Measurements from ENCODE around the gene PREX1.
"Not testable (repeated sequence)": the region's sequence is repeated elsewhere in the genome, so short reads cannot be mapped to it uniquely, and the experiment has no call there.

Gene PREX1

DNA sequence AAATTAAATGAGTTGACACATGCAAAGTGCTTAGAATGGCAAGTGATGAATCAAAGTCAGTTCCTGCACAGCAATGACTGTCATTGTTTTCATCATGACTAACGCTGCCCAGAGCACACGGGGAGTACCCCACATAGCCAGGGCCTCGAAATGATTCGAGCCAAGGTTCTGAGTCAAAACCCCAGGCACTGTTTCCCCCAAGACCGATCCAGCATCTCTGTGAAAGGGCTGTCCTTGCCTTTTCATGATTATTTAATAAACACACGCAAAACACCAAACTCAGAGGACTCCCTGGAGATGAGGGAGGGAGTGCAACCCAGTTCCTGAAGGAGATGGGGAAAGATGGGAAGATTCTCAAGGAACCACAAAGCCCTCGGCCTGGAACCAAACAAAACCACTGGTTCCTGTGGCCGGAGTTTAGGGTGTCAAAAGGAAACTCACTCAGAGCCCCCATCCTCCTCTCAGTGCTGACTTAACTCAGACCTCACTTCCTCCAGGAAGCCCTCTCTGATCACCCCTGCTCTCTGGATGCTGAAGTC, 3.8 kb downstream of the PREX1 start:
- peak; percentile 63 for DNase-seq

DNA sequence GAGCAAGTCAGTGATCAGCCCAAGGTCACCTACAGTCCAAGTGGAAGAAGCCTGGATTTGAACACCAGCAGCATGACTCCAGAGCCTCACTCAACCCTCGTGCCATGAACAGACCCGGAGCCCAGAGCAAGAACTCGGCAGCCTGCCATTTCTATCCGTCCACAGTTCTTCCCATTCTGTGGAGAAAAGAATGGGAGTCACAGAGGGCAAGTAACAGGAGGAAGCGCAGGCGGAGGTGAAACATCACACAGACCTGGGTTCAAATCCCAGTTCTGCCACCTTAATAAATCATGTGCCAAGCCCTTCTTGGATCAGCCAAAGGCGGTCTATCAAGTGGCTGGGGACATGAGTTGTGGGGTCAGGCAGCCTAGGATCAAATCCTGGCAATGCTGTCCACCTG, 4.3 kb downstream of the PREX1 start:
- DNase-seq, result no peak

DNA sequence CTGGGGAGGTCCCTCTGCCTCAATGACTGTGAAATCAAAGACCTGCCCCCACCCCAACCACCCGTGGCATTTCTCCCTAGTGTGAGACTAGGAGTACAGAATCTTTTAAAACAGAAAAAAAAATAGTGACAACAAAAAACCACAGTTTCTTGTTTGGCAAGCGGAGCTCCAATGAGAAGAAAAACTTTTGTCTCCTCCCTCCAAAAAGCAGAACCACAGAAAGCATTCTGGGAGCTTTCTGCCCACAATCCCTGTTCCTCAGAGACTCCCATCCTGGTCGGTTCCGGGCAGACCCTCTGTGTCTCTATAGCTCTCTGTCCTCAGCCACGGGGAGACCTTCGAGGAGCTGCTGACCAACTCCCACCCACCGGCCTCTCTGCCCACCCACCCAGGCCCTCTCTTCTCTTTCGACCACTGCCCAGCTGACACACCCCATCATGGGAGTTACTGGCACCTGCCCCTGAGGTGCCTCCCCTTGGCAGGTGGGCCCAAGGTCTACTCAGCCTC, 4.9 kb downstream of the PREX1 start:
- DNase-seq, result peak; percentile 39

DNA sequence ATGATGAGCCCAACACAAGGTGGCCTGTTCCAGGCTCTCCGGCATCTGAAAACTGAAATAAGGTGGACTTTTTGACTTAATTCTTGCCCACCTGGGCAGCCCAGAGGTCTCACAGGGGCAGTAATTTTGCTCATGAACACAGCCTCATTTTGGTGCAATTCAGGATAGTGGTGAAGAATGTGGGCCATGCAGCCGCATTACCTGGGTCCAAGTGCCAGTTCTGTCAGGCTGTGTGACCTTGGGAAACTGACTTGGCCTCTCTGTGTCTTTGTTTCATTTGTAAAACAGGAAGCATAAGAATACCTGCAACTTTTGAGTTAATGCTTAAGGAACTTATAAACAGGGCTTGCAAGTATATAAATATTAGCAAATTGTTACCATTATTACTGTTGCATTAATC, 5.6 kb downstream of the PREX1 start:
- no peak for DNase-seq

DNA sequence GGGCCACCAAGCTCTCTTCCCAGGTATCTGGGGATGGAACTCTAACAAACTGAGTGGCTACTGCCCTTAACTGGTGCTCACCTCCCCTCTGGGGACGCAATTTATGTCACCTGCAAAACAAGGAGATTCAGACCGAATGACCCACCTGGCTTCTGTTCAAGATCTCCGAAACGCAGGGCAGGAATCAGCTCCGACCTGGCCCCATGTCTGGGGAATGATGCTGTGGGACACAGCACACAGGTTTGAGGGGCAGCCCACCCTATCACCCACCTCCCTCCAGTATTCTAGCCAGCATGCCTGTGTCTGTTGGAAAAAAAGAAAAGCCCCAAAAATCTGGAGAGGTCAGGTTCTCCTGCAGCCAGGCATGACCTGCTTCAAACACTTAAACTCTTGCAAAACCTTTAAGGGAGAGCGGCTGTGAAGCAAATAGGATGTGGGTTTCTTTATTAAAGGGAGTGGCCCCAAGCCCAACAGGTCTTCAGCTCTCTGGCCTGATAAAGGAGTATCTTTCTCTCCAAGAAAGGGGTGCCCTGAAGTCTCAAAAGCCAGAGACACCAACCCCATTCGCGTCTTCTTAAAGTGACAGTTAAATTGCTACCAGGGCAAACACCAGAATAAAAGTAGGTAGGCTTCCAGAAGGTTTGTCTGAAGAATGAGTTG, 6.4 kb downstream of the PREX1 start:
- DNase-seq, result no peak

DNA sequence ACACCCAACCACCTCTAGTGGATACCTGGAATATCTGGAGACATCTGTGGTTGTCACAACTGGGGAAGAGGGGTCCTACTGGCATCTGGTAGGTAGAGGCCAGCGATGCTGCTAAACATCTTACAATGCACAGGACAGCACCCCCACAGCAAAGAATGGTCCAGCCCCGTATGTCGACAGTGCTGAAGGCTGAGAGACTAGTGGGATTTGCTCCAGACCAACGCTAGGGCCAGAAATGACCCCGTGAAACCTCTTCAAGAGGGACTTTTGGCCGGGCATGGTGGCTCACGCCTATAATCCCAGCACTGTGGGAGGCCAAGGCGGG, 7.2 kb downstream of the PREX1 start:
- DNase-seq, result no peak

DNA sequence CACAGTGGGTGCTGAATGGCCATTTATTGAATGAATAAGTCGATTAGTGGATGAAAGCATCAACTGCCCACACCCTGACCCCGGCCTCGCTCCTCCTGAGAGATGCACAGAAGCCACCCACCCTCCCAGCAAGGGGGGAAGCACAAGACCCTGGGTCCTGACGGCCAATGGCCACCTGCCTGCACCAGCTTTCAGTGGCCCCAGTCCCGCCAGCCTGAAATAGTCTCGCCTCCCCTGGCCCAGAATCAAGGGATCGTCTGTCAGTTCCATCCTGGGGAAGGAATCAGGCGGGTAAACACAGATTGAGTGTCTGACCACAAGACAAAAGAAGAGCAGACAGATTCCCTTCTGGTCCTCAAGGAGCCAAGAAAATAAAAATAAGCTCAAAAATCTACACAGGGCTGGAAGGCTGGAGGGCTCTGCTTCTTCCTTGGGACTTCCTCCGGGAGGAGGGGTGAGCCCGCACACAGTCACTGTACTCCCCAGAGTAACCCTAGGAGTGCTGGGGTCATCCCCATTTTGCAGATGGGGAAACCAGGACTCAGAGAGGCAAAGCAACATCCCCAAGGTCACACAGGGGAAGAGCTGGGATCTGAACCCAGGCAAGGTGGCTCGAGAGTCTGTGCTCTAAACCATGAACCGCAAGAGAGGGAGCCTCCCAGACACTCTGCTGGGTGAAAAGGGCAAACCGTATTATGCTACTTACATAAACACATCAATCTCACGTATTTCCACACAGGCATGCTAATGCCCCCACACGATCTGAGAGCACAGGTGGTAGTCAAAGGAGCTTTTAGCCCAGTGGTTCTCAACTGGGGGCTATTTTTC, 7.8 kb downstream of the PREX1 start:
- DNase-seq, result no peak

DNA sequence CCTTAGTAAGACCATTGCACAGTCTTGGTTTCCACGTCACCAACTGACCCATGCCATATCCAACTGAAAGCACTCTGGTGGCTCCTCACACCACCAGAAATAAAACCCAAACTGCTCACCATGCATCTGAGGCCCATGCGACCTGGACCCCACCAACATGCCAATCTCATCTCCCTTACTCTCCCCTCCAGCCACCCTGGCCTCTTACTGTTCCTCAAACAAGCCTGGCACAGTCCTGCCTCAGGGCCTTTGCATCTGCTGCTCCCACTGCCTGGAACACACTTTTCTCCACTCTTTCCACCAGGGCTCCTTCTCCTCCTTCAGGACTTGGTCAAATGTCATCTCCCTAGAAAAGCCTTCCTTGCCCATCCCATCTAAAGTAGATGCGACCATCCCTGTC, 8.7 kb downstream of the PREX1 start:
- no peak for DNase-seq

DNA sequence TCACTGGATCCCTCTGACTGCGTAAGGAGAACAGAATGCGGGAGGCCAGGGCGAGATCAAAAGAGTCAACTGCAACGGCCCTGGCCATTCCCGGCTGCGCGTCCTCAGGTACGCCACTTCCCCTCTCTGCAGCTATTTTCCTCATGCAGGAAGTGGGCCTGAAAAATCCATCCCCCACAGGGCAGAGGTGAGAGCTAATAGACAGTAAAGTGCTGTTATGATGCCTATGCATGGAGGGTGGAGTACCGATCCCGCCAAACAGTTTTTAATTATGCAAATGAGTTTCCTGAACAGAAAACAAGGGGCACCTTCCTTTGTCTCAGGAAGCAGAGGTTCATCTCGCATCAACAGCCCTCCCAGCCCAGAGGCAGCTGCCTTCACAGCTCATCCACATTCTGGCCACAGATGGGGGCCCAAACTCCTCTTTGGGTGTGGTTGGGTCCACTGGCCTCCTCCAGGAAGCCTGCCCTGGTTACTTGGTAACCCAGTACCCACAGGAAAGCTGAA, 9.3 kb downstream of the PREX1 start:
- DNase-seq, result no peak

DNA sequence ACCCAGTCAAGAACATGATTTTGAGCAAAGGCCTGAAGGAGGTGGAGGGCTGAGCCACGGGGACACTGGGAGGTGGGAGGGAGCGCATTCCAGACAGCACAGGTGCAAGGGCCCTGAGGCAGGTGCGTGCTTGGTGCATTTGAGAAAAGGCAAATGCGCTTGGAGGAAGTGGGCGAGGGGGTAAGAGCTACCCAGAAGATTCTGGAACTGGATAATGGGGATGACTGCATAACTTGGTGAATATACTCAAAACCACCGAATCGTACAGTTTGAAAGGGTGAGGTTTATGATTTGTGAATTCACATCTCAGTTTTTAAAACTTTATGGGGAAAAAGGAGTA, 9.8 kb downstream of the PREX1 start:
- no peak for DNase-seq

DNA sequence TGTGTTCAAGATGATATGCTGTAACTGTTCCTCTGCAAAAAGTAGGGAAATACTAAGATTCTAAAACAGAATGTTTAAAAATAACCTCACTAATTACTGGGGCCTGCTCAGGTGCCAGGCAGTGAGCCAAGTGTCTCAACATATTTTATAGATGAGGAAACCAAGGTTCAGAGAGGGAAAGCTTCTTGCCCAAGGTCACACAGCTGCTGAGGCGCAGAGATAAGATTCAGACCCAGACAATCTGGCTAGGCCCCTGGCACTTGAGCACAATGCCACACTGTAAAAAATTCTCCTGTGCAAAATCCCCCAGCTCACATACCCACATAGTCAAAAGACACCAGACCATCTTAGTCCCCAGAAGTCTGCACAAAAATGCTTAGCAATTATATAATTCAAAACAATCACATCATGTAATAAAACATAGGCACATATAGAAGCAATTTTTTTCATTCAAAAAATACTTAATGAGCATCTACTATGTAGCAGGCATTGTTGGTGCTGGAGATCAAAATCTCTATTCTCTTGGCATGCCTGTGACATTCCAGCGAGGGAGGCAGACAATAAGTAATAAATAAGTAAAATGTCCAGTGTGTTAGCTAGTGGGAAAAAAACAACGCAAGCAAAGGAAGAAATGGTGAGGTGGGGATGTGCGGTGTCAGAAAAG, 10.3 kb downstream of the PREX1 start:
- DNase-seq, result no peak

DNA sequence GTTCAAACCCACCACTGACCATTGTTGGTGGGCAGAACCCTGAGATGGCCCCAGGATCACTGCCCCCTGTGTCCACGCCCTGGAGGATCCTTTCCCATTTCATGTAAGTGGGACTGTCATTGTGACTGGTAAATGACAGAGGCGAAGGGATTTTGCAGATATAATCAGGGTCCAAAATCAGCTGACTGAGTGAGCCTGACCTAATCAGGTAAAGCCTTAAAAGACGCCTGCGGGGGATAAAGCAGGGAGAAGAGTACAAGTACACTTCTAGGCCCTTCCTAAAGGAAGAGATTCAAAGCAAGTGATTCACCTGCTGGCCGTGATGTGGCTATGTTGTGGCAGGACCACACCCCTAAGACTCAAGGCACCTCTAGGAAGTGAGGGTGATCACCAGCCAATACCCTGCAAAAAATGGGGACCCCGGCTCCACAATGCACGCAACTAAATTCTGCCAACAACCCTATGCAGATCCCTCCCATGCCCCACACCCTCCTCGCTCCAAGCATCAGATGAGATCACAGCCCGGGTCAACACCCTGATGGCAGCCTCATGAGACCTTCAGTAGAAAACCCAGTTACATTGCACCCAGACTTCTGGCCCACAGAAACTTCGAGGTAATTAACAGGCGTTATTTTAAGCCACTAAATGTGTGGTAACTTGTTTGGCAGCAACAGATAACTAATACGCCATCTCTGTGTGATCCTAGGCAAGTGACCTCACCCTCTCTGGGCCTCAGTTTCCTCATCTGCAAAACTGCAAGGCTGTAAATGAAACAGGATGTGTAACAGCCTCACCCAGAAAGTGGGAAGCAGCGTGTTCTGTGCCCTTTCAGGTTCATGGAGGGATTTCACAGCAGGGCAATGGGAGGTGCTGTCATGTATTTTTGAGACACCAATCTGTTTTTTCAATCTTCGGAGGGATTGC, 11.3 kb downstream of the PREX1 start:
- no peak for DNase-seq

DNA sequence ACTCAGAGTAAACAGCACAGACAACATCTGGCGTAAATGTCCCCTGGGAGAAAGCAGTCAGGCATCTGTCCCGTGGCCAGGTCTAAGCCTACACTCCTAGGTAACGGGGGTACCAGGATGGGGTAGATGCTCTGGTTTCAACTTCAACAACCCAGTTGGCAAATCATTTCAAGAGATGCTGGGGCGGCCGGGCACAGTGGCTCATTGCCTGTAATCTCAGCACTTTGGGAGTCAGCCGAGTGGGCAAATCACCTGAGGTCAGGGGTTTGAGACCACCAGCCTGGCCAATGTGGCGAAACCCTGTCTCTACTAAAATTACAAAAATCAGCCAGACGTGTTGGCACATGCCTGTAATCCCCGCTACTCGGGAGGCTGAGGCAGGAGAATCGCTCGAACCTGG, 12.3 kb downstream of the PREX1 start:
- peak; percentile 8 for DNase-seq

DNA sequence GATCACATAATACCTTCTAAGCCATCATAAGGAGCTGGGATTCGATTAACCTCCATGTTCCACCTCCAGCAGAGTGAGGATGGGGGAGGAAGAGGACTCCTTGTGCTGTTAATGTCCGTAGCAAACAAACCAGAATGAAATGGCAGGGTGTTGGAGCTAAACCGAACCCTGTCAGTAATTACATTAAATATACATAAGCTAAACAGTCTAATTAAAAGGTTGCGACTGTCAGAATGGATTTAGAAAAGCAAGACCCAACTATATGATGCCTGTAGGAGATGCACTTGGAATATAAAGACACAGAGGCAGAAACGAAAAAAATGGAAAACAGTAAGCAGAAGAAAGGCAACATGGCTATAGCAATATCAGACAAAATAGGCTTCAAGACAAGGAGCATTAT, 13.2 kb downstream of the PREX1 start:
- no peak for DNase-seq

DNA sequence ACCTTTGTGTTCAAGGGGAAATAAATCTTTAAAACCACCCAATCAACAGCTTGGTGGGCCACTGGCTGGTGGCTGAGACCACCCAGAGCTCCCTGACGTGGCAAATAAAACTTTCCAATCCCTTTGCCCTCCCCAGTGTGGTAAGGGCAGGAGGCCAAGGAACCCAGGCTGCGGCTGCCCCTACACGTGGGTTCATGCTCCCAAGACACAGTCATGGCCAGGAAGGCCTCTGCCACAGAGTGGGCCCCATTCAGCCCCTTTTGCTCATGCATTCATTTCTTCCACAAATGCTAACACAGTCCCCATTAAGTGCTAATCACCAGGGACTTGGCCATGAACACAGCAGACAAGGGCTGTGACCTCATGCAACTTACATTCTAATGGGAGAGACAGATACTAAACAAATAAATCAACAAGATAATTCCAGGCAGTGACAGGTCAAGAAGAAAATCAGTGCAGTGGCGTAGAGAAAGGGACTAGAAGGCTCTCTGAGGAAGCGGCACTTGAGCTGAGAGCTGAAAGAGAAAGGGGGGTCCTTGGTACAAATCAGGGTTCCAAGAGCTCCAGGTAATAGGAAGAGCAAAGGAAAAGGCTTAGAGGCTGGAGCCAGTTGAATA, 13.8 kb downstream of the PREX1 start:
- DNase-seq, result no peak

DNA sequence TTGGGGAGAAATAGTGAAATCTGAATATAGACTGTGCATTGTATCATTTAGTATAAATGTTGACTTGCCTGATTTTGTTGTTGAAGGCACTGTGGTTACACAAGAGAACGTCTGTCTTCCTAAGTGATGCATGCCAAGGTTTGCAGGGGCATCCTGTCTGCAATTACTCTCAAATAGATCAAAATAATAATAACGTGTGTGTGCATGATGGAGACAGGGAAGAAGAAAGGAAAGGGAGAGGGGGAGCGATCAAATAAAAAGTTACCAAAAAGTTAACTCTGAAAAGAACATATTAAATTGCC, 14.4 kb downstream of the PREX1 start:
- DNase-seq, result no peak

DNA sequence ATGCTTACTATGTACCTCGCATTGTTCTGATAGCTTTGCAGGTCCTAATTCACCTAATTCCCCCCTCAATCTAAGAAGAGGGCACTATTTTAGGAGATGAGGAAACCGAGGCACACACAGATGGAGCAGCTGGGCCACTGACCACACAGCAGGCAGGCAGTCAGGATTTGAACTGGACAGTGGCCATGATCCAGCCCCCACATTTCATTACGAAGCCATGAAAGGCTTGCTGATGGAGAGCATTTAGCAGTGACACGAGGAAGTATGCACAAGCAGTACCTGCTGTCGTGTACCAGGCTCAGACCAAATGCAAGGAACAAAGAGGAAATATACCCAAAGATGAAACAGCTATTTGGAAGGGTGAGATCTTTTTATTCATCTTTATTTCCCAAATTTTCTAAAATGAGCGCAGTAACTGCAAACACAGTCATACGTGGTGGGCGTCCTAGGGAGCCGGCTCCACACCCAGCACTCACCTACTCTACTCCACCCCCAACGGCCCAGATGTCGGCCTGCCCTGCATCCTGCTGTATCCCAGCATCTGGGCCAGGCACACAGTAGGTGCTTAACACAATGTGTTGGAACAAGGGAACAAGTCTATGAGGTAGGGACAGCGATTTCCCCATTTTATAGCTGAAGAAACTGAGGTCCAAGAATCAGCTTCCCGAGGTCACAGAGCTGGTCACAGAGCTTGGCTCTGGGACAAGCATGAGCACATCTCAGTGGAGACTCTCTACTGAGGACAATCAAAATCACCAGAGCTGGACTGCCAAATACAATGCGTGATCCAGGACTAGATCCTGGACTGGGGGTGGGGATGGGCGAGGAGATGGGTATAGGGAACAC, 15.0 kb downstream of the PREX1 start:
- DNase-seq, result no peak

DNA sequence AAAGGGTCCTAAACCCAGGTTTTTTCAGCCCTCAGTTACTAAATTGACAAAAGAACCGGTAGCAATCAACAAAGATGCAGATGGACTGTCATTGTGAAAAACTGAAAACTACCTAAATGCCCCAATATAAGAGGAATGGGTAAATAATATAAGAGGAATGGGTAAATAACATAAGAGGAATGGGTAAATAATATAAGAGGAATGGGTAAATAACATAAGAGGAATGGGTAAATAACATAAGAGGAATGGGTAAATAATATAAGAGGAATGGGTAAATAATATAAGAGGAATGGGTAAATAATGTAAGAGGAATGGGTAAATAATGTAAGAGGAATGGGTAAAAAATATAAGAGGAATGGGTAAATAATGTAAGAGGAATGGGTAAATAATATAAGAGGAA, 15.7 kb downstream of the PREX1 start:
- not testable (repeated sequence) for DNase-seq

DNA sequence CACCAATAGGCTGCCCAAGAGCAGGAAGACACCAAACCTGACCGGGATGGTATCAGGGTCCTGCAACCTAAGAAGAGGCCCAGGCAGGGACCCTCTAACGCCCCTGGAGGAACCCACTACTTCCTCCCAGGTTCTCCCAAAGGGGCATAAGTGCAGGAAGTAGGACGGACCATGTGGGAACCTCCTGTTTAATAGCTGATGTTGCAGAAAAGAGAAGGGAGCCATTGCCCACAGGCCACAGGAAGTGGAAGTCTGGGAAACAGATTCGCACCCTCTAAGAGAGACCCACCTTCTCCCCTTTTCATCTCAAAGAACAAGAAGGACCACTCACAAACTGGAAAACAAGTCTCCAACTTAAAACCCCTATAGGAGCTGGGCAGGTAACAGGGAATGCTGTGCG, 18.1 kb downstream of the PREX1 start:
- no peak for DNase-seq

DNA sequence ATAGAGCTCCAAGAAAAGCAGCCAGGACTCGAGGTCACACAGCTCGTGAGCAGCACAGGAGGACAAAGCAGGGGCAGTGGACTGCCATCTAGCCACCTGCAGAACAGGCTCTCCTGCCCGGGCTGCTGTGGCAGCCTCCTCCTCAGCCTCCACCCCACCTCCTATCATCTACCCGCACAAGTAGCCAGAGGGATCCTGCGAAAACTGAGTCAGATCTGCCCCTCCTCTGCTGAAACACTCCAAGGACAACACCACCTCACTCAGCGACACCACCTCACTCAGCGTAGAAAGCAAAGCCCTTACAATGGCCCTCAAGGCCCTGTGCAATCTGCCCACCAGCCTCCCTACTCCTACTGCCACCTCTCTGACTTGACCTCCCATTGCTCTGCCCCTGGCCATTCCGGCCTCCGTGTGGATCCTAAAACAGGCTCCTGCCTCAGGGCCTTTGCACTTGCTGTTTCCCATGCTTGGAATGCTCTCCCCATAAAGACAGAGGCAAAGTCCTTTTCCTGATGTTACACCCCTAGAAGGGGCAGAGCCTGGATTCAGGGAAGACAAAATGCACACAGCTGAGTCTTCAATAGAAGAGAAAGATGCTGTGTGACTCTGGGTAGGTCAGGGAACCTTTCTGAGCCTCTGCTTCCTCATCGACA, 19.3 kb downstream of the PREX1 start:
- DNase-seq, result no peak
